ENCODE data around the gene TFRC.
"Not testable (repeated sequence)": the region's sequence is repeated elsewhere in the genome, so short reads cannot be mapped to it uniquely, and the experiment has no call there.

The TFRC gene

GRCh38 chr3:196002721-196003120, 79.2 kb downstream of the TFRC start:
- not testable (repeated sequence) for DNase-seq

GRCh38 chr3:196001240-196001639, 80.7 kb downstream of the TFRC start:
- not testable (repeated sequence) for DNase-seq

- not testable (repeated sequence) for DNase-seq
Measured at GRCh38 chr3:196000360-196000950, 81.4 kb downstream of the TFRC start.

- DNase-seq: no peak
Measured at GRCh38 chr3:195999896-196000295, 82.0 kb downstream of the TFRC start.
